Liver (tissue), 9 donors: Measurements from ENCODE around the gene FSIP1. TPM values are rescaled to one million over a fixed set of nuclear protein-coding genes. Genes with fewer than 3 reads are reported as not detected.

ENCODE experiments used
- DNase-seq: peaks from one replicate; pipeline ENCODE4 v3.0.0-alpha.2; 2017; ENCODE audit warnings: low spot score
- H3K27ac ChIP-seq, 2 donors: one replicate each; pipeline ENCODE4 v1.7.0; 2013; ENCODE audit warnings: inconsistent platforms in 2 of 2, low read length in 2 of 2, control low read depth in 1 of 2, low read depth in 1 of 2, mild to moderate bottlenecking in 1 of 2
- H3K27me3 ChIP-seq, 4 donors: one replicate each; pipeline versions ENCODE4 v1.6.1 to v1.7.0; 2013; ENCODE audit warnings: low read length in 3 of 4, inconsistent platforms in 1 of 4, mild to moderate bottlenecking in 1 of 4, moderate library complexity in 1 of 4; ENCODE audit not compliant: control insufficient read depth in 4 of 4, insufficient read depth in 4 of 4
- H3K36me3 ChIP-seq, 4 donors: one replicate each; pipeline versions ENCODE4 v1.6.1 to v1.7.0; 2013; ENCODE audit warnings: low read length in 3 of 4, mild to moderate bottlenecking in 3 of 4, low read depth in 1 of 4, moderate library complexity in 1 of 4; ENCODE audit not compliant: control insufficient read depth in 4 of 4, insufficient read depth in 3 of 4
- H3K4me1 ChIP-seq, 4 donors: one replicate each; pipeline versions ENCODE4 v1.6.1 to v1.7.0; 2013; ENCODE audit warnings: low read length in 3 of 4, mild to moderate bottlenecking in 3 of 4, moderate library complexity in 1 of 4; ENCODE audit not compliant: control insufficient read depth in 4 of 4, insufficient read depth in 4 of 4
- H3K4me3 ChIP-seq, 3 donors: one replicate each; pipeline versions ENCODE4 v1.6.1 to v1.7.0; 2013; ENCODE audit warnings: low read length in 3 of 3, control low read depth in 1 of 3, low read depth in 1 of 3, mild to moderate bottlenecking in 1 of 3
- H3K9ac ChIP-seq, 2 donors: one replicate each; pipeline ENCODE4 v1.7.0; 2013; ENCODE audit warnings: low read length in 2 of 2, mild to moderate bottlenecking in 2 of 2, moderate library complexity in 2 of 2, control low read depth in 1 of 2, low read depth in 1 of 2
- H3K9me3 ChIP-seq, 4 donors: one replicate each; pipeline versions ENCODE4 v1.6.1 to v1.7.0; 2013; ENCODE audit warnings: low read length in 3 of 4; ENCODE audit not compliant: control insufficient read depth in 4 of 4
- CTCF ChIP-seq: fragments of 150-350 bp; IDR thresholded peaks from 2 replicates; pipeline ENCODE4 v1.5.1; 2017; ENCODE audit warnings: improper control_type of control experiment, low read depth, low read length; ENCODE audit not compliant: missing input control
- FOXA1 ChIP-seq: IDR thresholded peaks from 2 replicates; pipeline ENCODE4 v1.6.1; 2016; ENCODE audit warnings: antibody characterized with exemption
- FOXA2 ChIP-seq: IDR thresholded peaks from 2 replicates; pipeline ENCODE4 v1.6.1; 2016; ENCODE audit warnings: antibody characterized with exemption
- GABPA ChIP-seq, 2 donors: IDR thresholded peaks in 1 of 2; conservative IDR thresholded peaks in 1 of 2; 2 replicates each; pipeline ENCODE4 v1.6.1; 2016; ENCODE audit warnings: antibody characterized with exemption in 2 of 2, mild to moderate bottlenecking in 1 of 2, moderate library complexity in 1 of 2
- HNF4G ChIP-seq: IDR thresholded peaks from 2 replicates; pipeline ENCODE4 v1.6.1; 2016; ENCODE audit warnings: antibody characterized with exemption
- JUND ChIP-seq, 2 donors: IDR thresholded peaks; 2 replicates each; pipeline ENCODE4 v1.6.1; 2016; ENCODE audit warnings: antibody characterized with exemption in 2 of 2
- MAX ChIP-seq: IDR thresholded peaks from 2 replicates; pipeline ENCODE4 v1.6.1; 2016; ENCODE audit warnings: antibody characterized with exemption
- NR2F2 ChIP-seq: IDR thresholded peaks from 2 replicates; pipeline ENCODE4 v1.6.1; 2016; ENCODE audit warnings: antibody characterized with exemption
- RAD21 ChIP-seq, 2 donors: IDR thresholded peaks; 2 replicates each; pipeline ENCODE4 v1.6.1; 2016; ENCODE audit warnings: antibody characterized with exemption in 2 of 2, mild to moderate bottlenecking in 2 of 2
- REST ChIP-seq: IDR thresholded peaks from 2 replicates; pipeline ENCODE4 v1.6.1; 2016; ENCODE audit warnings: antibody characterized with exemption, mild to moderate bottlenecking
- SP1 ChIP-seq: IDR thresholded peaks from 2 replicates; pipeline ENCODE4 v1.6.1; 2018; ENCODE audit warnings: antibody characterized with exemption, mild to moderate bottlenecking
- TAF1 ChIP-seq: conservative IDR thresholded peaks from 2 replicates; pipeline ENCODE4 v1.6.1; 2016; ENCODE audit warnings: antibody characterized with exemption, mild to moderate bottlenecking
- YY1 ChIP-seq: IDR thresholded peaks from 2 replicates; pipeline ENCODE4 v1.6.1; 2016; ENCODE audit warnings: antibody characterized with exemption, mild to moderate bottlenecking
- WGBS: extraction: QIAGEN DNeasy Blood & Tissue Kit; methylation state at CpG from one replicate; pipeline ENCODE4 v1.1.7; 2013; 5-methylcytosine and 5-hydroxymethylcytosine counted together
- polyA plus RNA-seq, 2 donors: library from polyadenylated mRNA; stranded (reverse) in 1 of 2; unstranded in 1 of 2; fragments of 200-250 nt in 1 of 2; fragments of >200 nt in 1 of 2; fragmentation: Nextera tagmentation in 1 of 2; extraction: Ambion mirVana in 1 of 2; gene quantifications; one replicate each; pipeline versions ENCODE4 v1.2.1 to v1.2.3, GENCODE V29; 2013 to 2015
- total RNA-seq, 2 donors: library from RNA; depleted of rRNA; stranded (reverse); fragments of >200 nt; gene quantifications; one replicate each; pipeline ENCODE4 v1.2.3, GENCODE V29; 2014
- TF ChIP-seq, protein P1 (sequence below): IDR thresholded peaks from 2 replicates; pipeline ENCODE4 v1.6.1; 2016; ENCODE audit warnings: antibody characterized with exemption
- donor health status: healthy.
- donor health status: healthy.
- donor health status: healthy.
- donor health status: healthy.
- donor health status: healthy.

Gene FSIP1
- total and polyA plus RNA-seq, 4 donors = 0.05 to 0.29 (median 0.13) TPM

GRCh38 chr15:39551476-39551875, 231.2 kb downstream of the FSIP1 start:
- no peak for DNase-seq
- no peaks in the 10 kb centered on the region for H3K27me3 ChIP-seq
- H3K4me1 ChIP-seq = no peaks in the 10 kb centered on the region
- no peaks in the 10 kb centered on the region for H3K9me3 ChIP-seq
- no peak overlapping the region for H3K27ac ChIP-seq
- no peaks in the 10 kb centered on the region for H3K36me3 ChIP-seq
- no peak overlapping the region for H3K4me3 ChIP-seq
- no peak overlapping the region for H3K9ac ChIP-seq
- no peak for TF ChIP-seq CTCF
- TF ChIP-seq JUND (IDR thresholded peaks at IDR 0.05) = no peak
- no peak for TF ChIP-seq TAF1
- no peak for TF ChIP-seq FOXA2
- TF ChIP-seq, protein P1, sequence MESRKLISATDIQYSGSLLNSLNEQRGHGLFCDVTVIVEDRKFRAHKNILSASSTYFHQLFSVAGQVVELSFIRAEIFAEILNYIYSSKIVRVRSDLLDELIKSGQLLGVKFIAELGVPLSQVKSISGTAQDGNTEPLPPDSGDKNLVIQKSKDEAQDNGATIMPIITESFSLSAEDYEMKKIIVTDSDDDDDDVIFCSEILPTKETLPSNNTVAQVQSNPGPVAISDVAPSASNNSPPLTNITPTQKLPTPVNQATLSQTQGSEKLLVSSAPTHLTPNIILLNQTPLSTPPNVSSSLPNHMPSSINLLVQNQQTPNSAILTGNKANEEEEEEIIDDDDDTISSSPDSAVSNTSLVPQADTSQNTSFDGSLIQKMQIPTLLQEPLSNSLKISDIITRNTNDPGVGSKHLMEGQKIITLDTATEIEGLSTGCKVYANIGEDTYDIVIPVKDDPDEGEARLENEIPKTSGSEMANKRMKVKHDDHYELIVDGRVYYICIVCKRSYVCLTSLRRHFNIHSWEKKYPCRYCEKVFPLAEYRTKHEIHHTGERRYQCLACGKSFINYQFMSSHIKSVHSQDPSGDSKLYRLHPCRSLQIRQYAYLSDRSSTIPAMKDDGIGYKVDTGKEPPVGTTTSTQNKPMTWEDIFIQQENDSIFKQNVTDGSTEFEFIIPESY = no peak
- TF ChIP-seq NR2F2 = no peak
- TF ChIP-seq MAX = no peak
- no peak for TF ChIP-seq FOXA1
- no peak for TF ChIP-seq YY1
- no peak for TF ChIP-seq RAD21 (IDR thresholded peaks at IDR 0.05)
- TF ChIP-seq REST = no peak
- no peak for TF ChIP-seq HNF4G
- no peak for TF ChIP-seq SP1
- no peak for TF ChIP-seq GABPA (IDR thresholded peaks at IDR 0.05 in 1 of 2, conservative IDR thresholded peaks at IDR 0.05 in 1 of 2)
- 86% methylated on average over 2 of the region's 2 CpGs for WGBS

Other genes starting within 250 kb of the FSIP1 start
- 10 to 100 TPM; 36.2 to 73.6 TPM for gene THBS1, start 201.8 kb downstream of the FSIP1 start, total RNA-seq
- 1 to 10 TPM; 8.9 to 9.0 TPM for gene THBS1, start 201.8 kb downstream of the FSIP1 start, polyA plus RNA-seq
- 1 to 10 TPM; 1.3 to 1.7 TPM for gene GPR176, start 137.4 kb upstream of the FSIP1 start, total RNA-seq
- 1 to 10 TPM in 1 of 2 donors, under 1 TPM in 1; 0.44 to 1.5 TPM for gene GPR176, start 137.4 kb upstream of the FSIP1 start, polyA plus RNA-seq
- gene EIF2AK4, start 151.3 kb upstream of the FSIP1 start, total RNA-seq = 10 to 100 TPM; 24.9 to 25.7 TPM
- gene EIF2AK4, start 151.3 kb upstream of the FSIP1 start, polyA plus RNA-seq = 10 to 100 TPM; 15.5 to 33.3 TPM